22Rv1 (cell line): ENCODE results near the gene TWNK.

ENCODE experiments used
- CTCF ChIP-seq: fragments of 450-650 bp; IDR thresholded peaks from 2 replicates; pipeline ENCODE4 v1.5.1; 2017; ENCODE audit warnings: mild to moderate bottlenecking
- ZFX ChIP-seq: fragments of 450-650 bp; IDR thresholded peaks from 2 replicates; pipeline ENCODE4 v1.6.1; 2017; ENCODE audit warnings: antibody characterized with exemption, borderline replicate concordance

GRCh38 chr10:101029520-101030295 lies 42.4 kb downstream of the TWNK start:
- TF ChIP-seq CTCF: no peak
- no peak for TF ChIP-seq ZFX
